ENCODE data around the gene SLC25A29.
"Not testable (repeated sequence)": the region's sequence is repeated elsewhere in the genome, so short reads cannot be mapped to it uniquely, and the experiment has no call there.

SLC25A29 gene

GRCh38 chr14:100306101-100306997 lies at the start of gene SLC25A29:
Gene SLC25A29, minus strand, starts transcription at chr14:100306444. Its CDS starts 212 bp downstream, at chr14:100306232.
- Histone ChIP-seq H3K27ac (ENCODE audit: low read depth in 2 of 2, low read length in 2 of 2) (peak within 1 kb of the TSS; percentile 60 to 77), H3K9ac (ENCODE audit: low read depth in 1 of 2, low read length in 2 of 2) (peak within 1 kb of the TSS; percentile 63 to 72), H3K36me3 (ENCODE audit: control insufficient read depth in 2 of 2, insufficient read depth in 2 of 2, low read length in 2 of 2) (no peaks in the 10 kb centered on the region), H3K4me3 (ENCODE audit: low read length in 2 of 2) (peak within 1 kb of the TSS; percentile 77 to 80), H3K9me3 (ENCODE audit: control insufficient read depth in 2 of 2, low read length in 2 of 2) (no peaks in the 10 kb centered on the region), H3K27me3 (ENCODE audit: control insufficient read depth in 2 of 2, insufficient read depth in 2 of 2, low read length in 2 of 2) (peaks cover 0 to 3% of the 10 kb centered on the region in 2 donors), H3K4me1 (ENCODE audit: control insufficient read depth in 2 of 2, insufficient read depth in 2 of 2, low read length in 2 of 2) (peaks cover 13 to 18% of the 10 kb centered on the region in 2 donors)

GRCh38 chr14:100350986-100351385 lies 44.7 kb upstream of the SLC25A29 start:
- no peak overlapping the region for H3K9ac ChIP-seq (ENCODE audit: low read depth in 1 of 2, low read length in 2 of 2)
- no peaks in the 10 kb centered on the region for H3K9me3 ChIP-seq (ENCODE audit: control insufficient read depth in 2 of 2, low read length in 2 of 2)
- H3K4me3 ChIP-seq (ENCODE audit: low read length in 2 of 2) = no peak overlapping the region
- H3K27me3 ChIP-seq (ENCODE audit: control insufficient read depth in 2 of 2, insufficient read depth in 2 of 2, low read length in 2 of 2) = no peaks in the 10 kb centered on the region
- H3K36me3 ChIP-seq (ENCODE audit: control insufficient read depth in 2 of 2, insufficient read depth in 2 of 2, low read length in 2 of 2) = peaks cover 36 to 66% of the 10 kb centered on the region in 2 donors
- H3K4me1 ChIP-seq (ENCODE audit: control insufficient read depth in 2 of 2, insufficient read depth in 2 of 2, low read length in 2 of 2) = peaks cover 0 to 6% of the 10 kb centered on the region in 2 donors
- no peak overlapping the region for H3K27ac ChIP-seq (ENCODE audit: low read depth in 2 of 2, low read length in 2 of 2)

GRCh38 chr14:100350276-100350926 lies 44.2 kb upstream of the SLC25A29 start:
- Histone ChIP-seq H3K4me1 (ENCODE audit: control insufficient read depth in 2 of 2, insufficient read depth in 2 of 2, low read length in 2 of 2) (peaks cover 0 to 6% of the 10 kb centered on the region in 2 donors), H3K27me3 (ENCODE audit: control insufficient read depth in 2 of 2, insufficient read depth in 2 of 2, low read length in 2 of 2) (no peaks in the 10 kb centered on the region), H3K27ac (ENCODE audit: low read depth in 2 of 2, low read length in 2 of 2) (no peak overlapping the region), H3K9ac (ENCODE audit: low read depth in 1 of 2, low read length in 2 of 2) (no peak overlapping the region), H3K9me3 (ENCODE audit: control insufficient read depth in 2 of 2, low read length in 2 of 2) (no peaks in the 10 kb centered on the region), H3K4me3 (ENCODE audit: low read length in 2 of 2) (no peak overlapping the region), H3K36me3 (ENCODE audit: control insufficient read depth in 2 of 2, insufficient read depth in 2 of 2, low read length in 2 of 2) (peaks cover 41 to 68% of the 10 kb centered on the region in 2 donors)

GRCh38 chr14:100348784-100349685 lies 42.8 kb upstream of the SLC25A29 start:
- Histone ChIP-seq H3K9me3 (ENCODE audit: control insufficient read depth in 2 of 2, low read length in 2 of 2) (no peaks in the 10 kb centered on the region), H3K27ac (ENCODE audit: low read depth in 2 of 2, low read length in 2 of 2) (no peak overlapping the region), H3K4me3 (ENCODE audit: low read length in 2 of 2) (no peak overlapping the region), H3K27me3 (ENCODE audit: control insufficient read depth in 2 of 2, insufficient read depth in 2 of 2, low read length in 2 of 2) (no peaks in the 10 kb centered on the region), H3K4me1 (ENCODE audit: control insufficient read depth in 2 of 2, insufficient read depth in 2 of 2, low read length in 2 of 2) (peaks cover 0 to 6% of the 10 kb centered on the region in 2 donors), H3K36me3 (ENCODE audit: control insufficient read depth in 2 of 2, insufficient read depth in 2 of 2, low read length in 2 of 2) (peaks cover 39 to 58% of the 10 kb centered on the region in 2 donors), H3K9ac (ENCODE audit: low read depth in 1 of 2, low read length in 2 of 2) (no peak overlapping the region)

GRCh38 chr14:100348253-100348729 lies 42.0 kb upstream of the SLC25A29 start:
- no peaks in the 10 kb centered on the region for H3K27me3 ChIP-seq (ENCODE audit: control insufficient read depth in 2 of 2, insufficient read depth in 2 of 2, low read length in 2 of 2)
- no peak overlapping the region for H3K27ac ChIP-seq (ENCODE audit: low read depth in 2 of 2, low read length in 2 of 2)
- H3K4me3 ChIP-seq (ENCODE audit: low read length in 2 of 2) = no peak overlapping the region
- peaks cover 0 to 6% of the 10 kb centered on the region in 2 donors for H3K4me1 ChIP-seq (ENCODE audit: control insufficient read depth in 2 of 2, insufficient read depth in 2 of 2, low read length in 2 of 2)
- H3K9me3 ChIP-seq (ENCODE audit: control insufficient read depth in 2 of 2, low read length in 2 of 2) = no peaks in the 10 kb centered on the region
- no peak overlapping the region for H3K9ac ChIP-seq (ENCODE audit: low read depth in 1 of 2, low read length in 2 of 2)
- H3K36me3 ChIP-seq (ENCODE audit: control insufficient read depth in 2 of 2, insufficient read depth in 2 of 2, low read length in 2 of 2) = peaks cover 32 to 51% of the 10 kb centered on the region in 2 donors

- no peak overlapping the region for H3K9ac ChIP-seq (ENCODE audit: low read depth in 1 of 2, low read length in 2 of 2)
- H3K27me3 ChIP-seq (ENCODE audit: control insufficient read depth in 2 of 2, insufficient read depth in 2 of 2, low read length in 2 of 2) = no peaks in the 10 kb centered on the region
- H3K9me3 ChIP-seq (ENCODE audit: control insufficient read depth in 2 of 2, low read length in 2 of 2) = no peaks in the 10 kb centered on the region
- H3K36me3 ChIP-seq (ENCODE audit: control insufficient read depth in 2 of 2, insufficient read depth in 2 of 2, low read length in 2 of 2) = peaks cover 28 to 45% of the 10 kb centered on the region in 2 donors
- peaks cover 6 to 10% of the 10 kb centered on the region in 2 donors for H3K4me1 ChIP-seq (ENCODE audit: control insufficient read depth in 2 of 2, insufficient read depth in 2 of 2, low read length in 2 of 2)
- H3K27ac ChIP-seq (ENCODE audit: low read depth in 2 of 2, low read length in 2 of 2) = no peak overlapping the region
- no peak overlapping the region for H3K4me3 ChIP-seq (ENCODE audit: low read length in 2 of 2)
Observed at GRCh38 chr14:100346306-100347091, 40.3 kb upstream of the SLC25A29 start.

GRCh38 chr14:100345711-100346110 lies 39.5 kb upstream of the SLC25A29 start:
- no peaks in the 10 kb centered on the region for H3K9me3 ChIP-seq (ENCODE audit: control insufficient read depth in 2 of 2, low read length in 2 of 2)
- no peak overlapping the region for H3K4me3 ChIP-seq (ENCODE audit: low read length in 2 of 2)
- no peak overlapping the region for H3K9ac ChIP-seq (ENCODE audit: low read depth in 1 of 2, low read length in 2 of 2)
- no peak overlapping the region for H3K27ac ChIP-seq (ENCODE audit: low read depth in 2 of 2, low read length in 2 of 2)
- H3K4me1 ChIP-seq (ENCODE audit: control insufficient read depth in 2 of 2, insufficient read depth in 2 of 2, low read length in 2 of 2) = peaks cover 8 to 10% of the 10 kb centered on the region in 2 donors
- no peaks in the 10 kb centered on the region for H3K27me3 ChIP-seq (ENCODE audit: control insufficient read depth in 2 of 2, insufficient read depth in 2 of 2, low read length in 2 of 2)
- peaks cover 27 to 40% of the 10 kb centered on the region in 2 donors for H3K36me3 ChIP-seq (ENCODE audit: control insufficient read depth in 2 of 2, insufficient read depth in 2 of 2, low read length in 2 of 2)

- H3K27ac ChIP-seq (ENCODE audit: low read depth in 2 of 2, low read length in 2 of 2); H3K9me3 ChIP-seq (ENCODE audit: control insufficient read depth in 2 of 2, low read length in 2 of 2); H3K4me3 ChIP-seq (ENCODE audit: low read length in 2 of 2); H3K27me3 ChIP-seq (ENCODE audit: control insufficient read depth in 2 of 2, insufficient read depth in 2 of 2, low read length in 2 of 2); H3K9ac ChIP-seq (ENCODE audit: low read depth in 1 of 2, low read length in 2 of 2): not testable (repeated sequence)
- peaks cover 33 to 45% of the 10 kb centered on the region in 2 donors for H3K36me3 ChIP-seq (ENCODE audit: control insufficient read depth in 2 of 2, insufficient read depth in 2 of 2, low read length in 2 of 2)
- peaks cover 10 to 13% of the 10 kb centered on the region in 2 donors for H3K4me1 ChIP-seq (ENCODE audit: control insufficient read depth in 2 of 2, insufficient read depth in 2 of 2, low read length in 2 of 2)
Observed at GRCh38 chr14:100344657-100345056, 38.4 kb upstream of the SLC25A29 start.

GRCh38 chr14:100342826-100343225 lies 36.6 kb upstream of the SLC25A29 start:
- H3K27ac ChIP-seq (ENCODE audit: low read depth in 2 of 2, low read length in 2 of 2); H3K9ac ChIP-seq (ENCODE audit: low read depth in 1 of 2, low read length in 2 of 2); H3K4me3 ChIP-seq (ENCODE audit: low read length in 2 of 2); H3K27me3 ChIP-seq (ENCODE audit: control insufficient read depth in 2 of 2, insufficient read depth in 2 of 2, low read length in 2 of 2); H3K9me3 ChIP-seq (ENCODE audit: control insufficient read depth in 2 of 2, low read length in 2 of 2): not testable (repeated sequence)
- peaks cover 31 to 36% of the 10 kb centered on the region in 2 donors for H3K36me3 ChIP-seq (ENCODE audit: control insufficient read depth in 2 of 2, insufficient read depth in 2 of 2, low read length in 2 of 2)
- peaks cover 4 to 13% of the 10 kb centered on the region in 2 donors for H3K4me1 ChIP-seq (ENCODE audit: control insufficient read depth in 2 of 2, insufficient read depth in 2 of 2, low read length in 2 of 2)

All from mucosa of rectum (tissue), 2 donors.